ENCODE data around the gene ELMOD3. TPM values are rescaled to one million over a fixed set of nuclear protein-coding genes. Genes with fewer than 3 reads are reported as not detected.

The ELMOD3 gene
- total RNA-seq, 1 donor from 2014 or later: 18.0 TPM

GRCh38 chr2:85414761-85415553 is 60.4 kb downstream of the ELMOD3 start:
- H3K27ac Mint-ChIP-seq (ENCODE audit: unreplicated experiment): no peak overlapping the region
- no peaks in the 10 kb centered on the region for H3K36me3 Mint-ChIP-seq (ENCODE audit: unreplicated experiment)

GRCh38 chr2:85415980-85416650 is 61.5 kb downstream of the ELMOD3 start:
- H3K4me3 Mint-ChIP-seq (ENCODE audit: unreplicated experiment): no peak overlapping the region
- no peaks in the 10 kb centered on the region for H3K9me3 Mint-ChIP-seq (ENCODE audit: unreplicated experiment)
- H3K27ac Mint-ChIP-seq (ENCODE audit: unreplicated experiment): no peak overlapping the region
- no peak for TF ChIP-seq CTCF (IDR thresholded peaks at IDR 0.05; ENCODE audit: partially characterized antibody, unreplicated experiment)
- DNase-seq: no peak
- peaks cover 16% of the 10 kb centered on the region for H3K4me1 Mint-ChIP-seq (ENCODE audit: low read depth, unreplicated experiment)
- peaks cover 2% of the 10 kb centered on the region for H3K27me3 Mint-ChIP-seq (ENCODE audit: unreplicated experiment)
- no peaks in the 10 kb centered on the region for H3K36me3 Mint-ChIP-seq (ENCODE audit: unreplicated experiment)

More at GRCh38 chr2:85414761-85415553, 60.4 kb downstream of the ELMOD3 start:
- no peak for DNase-seq
- Mint-ChIP-seq H3K4me3 (ENCODE audit: unreplicated experiment) (no peak overlapping the region), H3K9me3 (ENCODE audit: unreplicated experiment) (no peaks in the 10 kb centered on the region), H3K27me3 (ENCODE audit: unreplicated experiment) (peaks cover 2% of the 10 kb centered on the region), H3K4me1 (ENCODE audit: low read depth, unreplicated experiment) (peaks cover 9% of the 10 kb centered on the region)
- no peak for TF ChIP-seq CTCF (IDR thresholded peaks at IDR 0.05; ENCODE audit: partially characterized antibody, unreplicated experiment)

- H3K4me3 Mint-ChIP-seq (ENCODE audit: unreplicated experiment): peak within 1 kb of the TSS; percentile 81
- H3K27ac Mint-ChIP-seq (ENCODE audit: unreplicated experiment): peak within 1 kb of the TSS; percentile 92
- no peak for TF ChIP-seq CTCF (IDR thresholded peaks at IDR 0.05; ENCODE audit: partially characterized antibody, unreplicated experiment)
- peak; percentile 91 for DNase-seq
- H3K27me3 Mint-ChIP-seq (ENCODE audit: unreplicated experiment): peaks cover 11% of the 10 kb centered on the region
- peaks cover 31% of the 10 kb centered on the region for H3K4me1 Mint-ChIP-seq (ENCODE audit: low read depth, unreplicated experiment)
- no peaks in the 10 kb centered on the region for H3K36me3 Mint-ChIP-seq (ENCODE audit: unreplicated experiment)
- peaks cover 10% of the 10 kb centered on the region for H3K9me3 Mint-ChIP-seq (ENCODE audit: unreplicated experiment)
These were observed 63.8 kb downstream of the ELMOD3 start, which contains the start of gene SH2D6 for GRCh38 chr2:85418132-85419008. Gene SH2D6 (plus strand): TSS chr2:85418714. CDS start chr2:85429466, 10,752 bp downstream.

- no peak for DNase-seq
- Mint-ChIP-seq H3K27me3 (ENCODE audit: unreplicated experiment) (peaks cover 18% of the 10 kb centered on the region), H3K27ac (ENCODE audit: unreplicated experiment) (peak overlapping the region; percentile 88), H3K36me3 (ENCODE audit: unreplicated experiment) (no peaks in the 10 kb centered on the region), H3K9me3 (ENCODE audit: unreplicated experiment) (peaks cover 18% of the 10 kb centered on the region), H3K4me1 (ENCODE audit: low read depth, unreplicated experiment) (peaks cover 36% of the 10 kb centered on the region), H3K4me3 (ENCODE audit: unreplicated experiment) (peak overlapping the region; percentile 81)
- no peak for TF ChIP-seq CTCF (IDR thresholded peaks at IDR 0.05; ENCODE audit: partially characterized antibody, unreplicated experiment)
These were observed 64.6 kb downstream of the ELMOD3 start for GRCh38 chr2:85419009-85419675.
